ENCODE measurements around the gene RASSF1. TPM values are rescaled to one million over a fixed set of nuclear protein-coding genes. Genes with fewer than 3 reads are reported as not detected.

The RASSF1 gene
- total and polyA plus RNA-seq, 2 of the 8 experiments (the other 6 are each of a cell fraction or from before 2014, with no cell fraction given): 10.3 to 15.7 TPM

DNA sequence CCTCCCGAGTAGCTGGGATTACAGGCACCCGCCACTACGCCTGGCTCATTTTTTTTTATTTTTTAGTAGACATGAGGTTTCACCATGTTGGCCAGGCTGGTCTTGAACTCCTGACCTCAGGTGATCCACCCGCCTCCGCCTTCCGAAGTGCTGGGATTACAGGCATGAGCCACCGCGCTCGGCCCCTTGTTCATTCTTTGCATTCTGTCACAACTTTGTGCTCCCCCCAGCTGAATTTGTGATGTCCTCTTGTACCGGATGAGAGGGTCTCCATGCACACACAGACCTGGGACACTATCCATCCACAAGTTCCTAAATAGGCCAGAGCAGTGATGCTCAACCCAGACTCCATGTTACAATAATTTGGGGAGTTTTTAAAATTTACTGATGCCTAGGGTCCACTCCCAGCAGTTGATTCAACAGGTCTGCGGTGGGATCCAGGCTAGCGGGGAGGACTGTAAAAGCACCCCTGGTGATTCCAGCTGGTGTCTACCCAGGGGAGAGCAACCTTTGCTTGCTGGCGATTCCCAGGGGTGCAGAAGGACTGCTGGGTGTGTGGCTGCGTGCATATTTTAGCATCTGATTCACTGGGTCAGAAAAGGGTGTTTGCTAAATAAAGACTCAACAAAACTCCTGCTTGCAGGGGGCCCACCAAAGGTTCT lies 1.0 kb downstream of the RASSF1 start (continued):
- TF ChIP-seq, protein P1, sequence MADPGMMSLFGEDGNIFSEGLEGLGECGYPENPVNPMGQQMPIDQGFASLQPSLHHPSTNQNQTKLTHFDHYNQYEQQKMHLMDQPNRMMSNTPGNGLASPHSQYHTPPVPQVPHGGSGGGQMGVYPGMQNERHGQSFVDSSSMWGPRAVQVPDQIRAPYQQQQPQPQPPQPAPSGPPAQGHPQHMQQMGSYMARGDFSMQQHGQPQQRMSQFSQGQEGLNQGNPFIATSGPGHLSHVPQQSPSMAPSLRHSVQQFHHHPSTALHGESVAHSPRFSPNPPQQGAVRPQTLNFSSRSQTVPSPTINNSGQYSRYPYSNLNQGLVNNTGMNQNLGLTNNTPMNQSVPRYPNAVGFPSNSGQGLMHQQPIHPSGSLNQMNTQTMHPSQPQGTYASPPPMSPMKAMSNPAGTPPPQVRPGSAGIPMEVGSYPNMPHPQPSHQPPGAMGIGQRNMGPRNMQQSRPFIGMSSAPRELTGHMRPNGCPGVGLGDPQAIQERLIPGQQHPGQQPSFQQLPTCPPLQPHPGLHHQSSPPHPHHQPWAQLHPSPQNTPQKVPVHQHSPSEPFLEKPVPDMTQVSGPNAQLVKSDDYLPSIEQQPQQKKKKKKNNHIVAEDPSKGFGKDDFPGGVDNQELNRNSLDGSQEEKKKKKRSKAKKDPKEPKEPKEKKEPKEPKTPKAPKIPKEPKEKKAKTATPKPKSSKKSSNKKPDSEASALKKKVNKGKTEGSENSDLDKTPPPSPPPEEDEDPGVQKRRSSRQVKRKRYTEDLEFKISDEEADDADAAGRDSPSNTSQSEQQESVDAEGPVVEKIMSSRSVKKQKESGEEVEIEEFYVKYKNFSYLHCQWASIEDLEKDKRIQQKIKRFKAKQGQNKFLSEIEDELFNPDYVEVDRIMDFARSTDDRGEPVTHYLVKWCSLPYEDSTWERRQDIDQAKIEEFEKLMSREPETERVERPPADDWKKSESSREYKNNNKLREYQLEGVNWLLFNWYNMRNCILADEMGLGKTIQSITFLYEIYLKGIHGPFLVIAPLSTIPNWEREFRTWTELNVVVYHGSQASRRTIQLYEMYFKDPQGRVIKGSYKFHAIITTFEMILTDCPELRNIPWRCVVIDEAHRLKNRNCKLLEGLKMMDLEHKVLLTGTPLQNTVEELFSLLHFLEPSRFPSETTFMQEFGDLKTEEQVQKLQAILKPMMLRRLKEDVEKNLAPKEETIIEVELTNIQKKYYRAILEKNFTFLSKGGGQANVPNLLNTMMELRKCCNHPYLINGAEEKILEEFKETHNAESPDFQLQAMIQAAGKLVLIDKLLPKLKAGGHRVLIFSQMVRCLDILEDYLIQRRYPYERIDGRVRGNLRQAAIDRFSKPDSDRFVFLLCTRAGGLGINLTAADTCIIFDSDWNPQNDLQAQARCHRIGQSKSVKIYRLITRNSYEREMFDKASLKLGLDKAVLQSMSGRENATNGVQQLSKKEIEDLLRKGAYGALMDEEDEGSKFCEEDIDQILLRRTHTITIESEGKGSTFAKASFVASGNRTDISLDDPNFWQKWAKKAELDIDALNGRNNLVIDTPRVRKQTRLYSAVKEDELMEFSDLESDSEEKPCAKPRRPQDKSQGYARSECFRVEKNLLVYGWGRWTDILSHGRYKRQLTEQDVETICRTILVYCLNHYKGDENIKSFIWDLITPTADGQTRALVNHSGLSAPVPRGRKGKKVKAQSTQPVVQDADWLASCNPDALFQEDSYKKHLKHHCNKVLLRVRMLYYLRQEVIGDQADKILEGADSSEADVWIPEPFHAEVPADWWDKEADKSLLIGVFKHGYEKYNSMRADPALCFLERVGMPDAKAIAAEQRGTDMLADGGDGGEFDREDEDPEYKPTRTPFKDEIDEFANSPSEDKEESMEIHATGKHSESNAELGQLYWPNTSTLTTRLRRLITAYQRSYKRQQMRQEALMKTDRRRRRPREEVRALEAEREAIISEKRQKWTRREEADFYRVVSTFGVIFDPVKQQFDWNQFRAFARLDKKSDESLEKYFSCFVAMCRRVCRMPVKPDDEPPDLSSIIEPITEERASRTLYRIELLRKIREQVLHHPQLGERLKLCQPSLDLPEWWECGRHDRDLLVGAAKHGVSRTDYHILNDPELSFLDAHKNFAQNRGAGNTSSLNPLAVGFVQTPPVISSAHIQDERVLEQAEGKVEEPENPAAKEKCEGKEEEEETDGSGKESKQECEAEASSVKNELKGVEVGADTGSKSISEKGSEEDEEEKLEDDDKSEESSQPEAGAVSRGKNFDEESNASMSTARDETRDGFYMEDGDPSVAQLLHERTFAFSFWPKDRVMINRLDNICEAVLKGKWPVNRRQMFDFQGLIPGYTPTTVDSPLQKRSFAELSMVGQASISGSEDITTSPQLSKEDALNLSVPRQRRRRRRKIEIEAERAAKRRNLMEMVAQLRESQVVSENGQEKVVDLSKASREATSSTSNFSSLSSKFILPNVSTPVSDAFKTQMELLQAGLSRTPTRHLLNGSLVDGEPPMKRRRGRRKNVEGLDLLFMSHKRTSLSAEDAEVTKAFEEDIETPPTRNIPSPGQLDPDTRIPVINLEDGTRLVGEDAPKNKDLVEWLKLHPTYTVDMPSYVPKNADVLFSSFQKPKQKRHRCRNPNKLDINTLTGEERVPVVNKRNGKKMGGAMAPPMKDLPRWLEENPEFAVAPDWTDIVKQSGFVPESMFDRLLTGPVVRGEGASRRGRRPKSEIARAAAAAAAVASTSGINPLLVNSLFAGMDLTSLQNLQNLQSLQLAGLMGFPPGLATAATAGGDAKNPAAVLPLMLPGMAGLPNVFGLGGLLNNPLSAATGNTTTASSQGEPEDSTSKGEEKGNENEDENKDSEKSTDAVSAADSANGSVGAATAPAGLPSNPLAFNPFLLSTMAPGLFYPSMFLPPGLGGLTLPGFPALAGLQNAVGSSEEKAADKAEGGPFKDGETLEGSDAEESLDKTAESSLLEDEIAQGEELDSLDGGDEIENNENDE (IDR thresholded peaks at IDR 0.05; ENCODE audit: insufficient replicate concordance, low read length): no peak

Data from H1 (cell line).